Naive thymus-derived CD8-positive, alpha-beta T cell (primary cell): ENCODE data around the gene BNIP5. TPM values are rescaled to one million over a fixed set of nuclear protein-coding genes. Genes with fewer than 3 reads are reported as not detected.

Experiments used
- ATAC-seq, 2 donors: fragments of 150-1000 bp; cut with Tn5 transposase in 1 of 2; sonication (Bioruptor Pico), chemical (Tn5 transposase) in 1 of 2; 1 replicate in 1 of 2; 2 replicates in 1 of 2; pipeline ENCODE4 v1.10.0; 2021; ENCODE audit warnings: mild to moderate bottlenecking in 2 of 2, moderate library complexity in 2 of 2
- POLR2A ChIA-PET: fragments of 350-600 bp; sonication (Branson Sonifier 250); formaldehyde crosslinking; loops from one replicate; lab custom pipeline; 2021; ENCODE audit warnings: antibody characterized with exemption; lab: Charles Lee
- DNase-seq, 10 donors: peaks; one replicate each; pipeline versions ENCODE4 v3.0.0 to v3.0.0-alpha.2; 2020 to 2022
- H3K27ac Mint-ChIP-seq, 10 donors: one replicate each; pipeline ENCODE4 v1.8.0; 2020 to 2022; ENCODE audit warnings: mild to moderate bottlenecking in 10 of 10, mixed read lengths in 10 of 10, moderate library complexity in 4 of 10, inconsistent platforms in 1 of 10
- H3K27me3 Mint-ChIP-seq, 5 donors: one replicate each; pipeline ENCODE4 v1.8.0; 2021 to 2022; ENCODE audit warnings: mixed read lengths in 5 of 5
- H3K36me3 Mint-ChIP-seq, 3 donors: one replicate each; pipeline ENCODE4 v1.8.0; 2020 to 2022; ENCODE audit warnings: mixed read lengths in 3 of 3, mild to moderate bottlenecking in 2 of 3, inconsistent platforms in 1 of 3
- H3K4me1 Mint-ChIP-seq, 4 donors: one replicate each; pipeline ENCODE4 v1.8.0; 2021 to 2022; ENCODE audit warnings: mixed read lengths in 4 of 4
- H3K4me3 Mint-ChIP-seq, 10 donors: one replicate each; pipeline ENCODE4 v1.8.0; 2020 to 2022; ENCODE audit warnings: mild to moderate bottlenecking in 10 of 10, mixed read lengths in 10 of 10, moderate library complexity in 6 of 10, inconsistent platforms in 1 of 10
- H3K9me3 Mint-ChIP-seq, 9 donors: one replicate each; pipeline ENCODE4 v1.8.0; 2020 to 2022; ENCODE audit warnings: mixed read lengths in 9 of 9, mild to moderate bottlenecking in 3 of 9, inconsistent platforms in 1 of 9, moderate library complexity in 1 of 9
- polyA plus RNA-seq, 3 donors: library from polyadenylated mRNA; unstranded; fragments of 300-500 nt; fragmentation: Illumina TruSeq; gene quantifications; one replicate each; pipeline ENCODE4 v1.2.3, GENCODE V29; 2021
- total RNA-seq, 8 experiments: library from RNA in 2 of 8; stranded (reverse) in 2 of 8; gene quantifications; one replicate each; pipeline ENCODE4 v1.2.3 and lab custom pipeline; 2021 to 2026

Gene BNIP5
- total and polyA plus RNA-seq, 5 experiments from 2014 or later: not detected

GRCh38 chr6:36324715-36325114 lies 12.0 kb downstream of the BNIP5 start:
- no peaks in the 10 kb centered on the region for H3K36me3 Mint-ChIP-seq
- no peak overlapping the region for H3K27ac Mint-ChIP-seq
- no peak overlapping the region for H3K4me3 Mint-ChIP-seq
- no peaks in the 10 kb centered on the region for H3K9me3 Mint-ChIP-seq
- H3K27me3 Mint-ChIP-seq: no peaks in the 10 kb centered on the region
- POLR2A ChIA-PET: no interaction called here
- ATAC-seq (no peak), DNase-seq (no peak)
- no peaks in the 10 kb centered on the region for H3K4me1 Mint-ChIP-seq

GRCh38 chr6:36324191-36324590 lies 12.5 kb downstream of the BNIP5 start:
- DNase-seq: no peak
- H3K36me3 Mint-ChIP-seq: no peaks in the 10 kb centered on the region
- H3K4me1 Mint-ChIP-seq: no peaks in the 10 kb centered on the region
- H3K4me3 Mint-ChIP-seq: no peak overlapping the region
- H3K9me3 Mint-ChIP-seq: no peaks in the 10 kb centered on the region
- no peaks in the 10 kb centered on the region for H3K27me3 Mint-ChIP-seq
- POLR2A ChIA-PET: no interaction called here
- no peak overlapping the region for H3K27ac Mint-ChIP-seq
- ATAC-seq: no peak

GRCh38 chr6:36323062-36323461 lies 13.6 kb downstream of the BNIP5 start:
- no peak for ATAC-seq
- POLR2A ChIA-PET: no interaction called here

GRCh38 chr6:36322591-36322990 lies 14.1 kb downstream of the BNIP5 start:
- no peaks in the 10 kb centered on the region for H3K36me3 Mint-ChIP-seq
- H3K27ac Mint-ChIP-seq: no peak overlapping the region
- POLR2A ChIA-PET: no interaction called here
- no peak for DNase-seq
- no peak for ATAC-seq
- H3K27me3 Mint-ChIP-seq: no peaks in the 10 kb centered on the region
- H3K4me1 Mint-ChIP-seq: no peaks in the 10 kb centered on the region
- no peak overlapping the region for H3K4me3 Mint-ChIP-seq
- H3K9me3 Mint-ChIP-seq: no peaks in the 10 kb centered on the region

More at GRCh38 chr6:36323062-36323461, 13.6 kb downstream of the BNIP5 start:
- Mint-ChIP-seq H3K9me3 (no peaks in the 10 kb centered on the region), H3K4me1 (no peaks in the 10 kb centered on the region), H3K4me3 (no peak overlapping the region), H3K27ac (no peak overlapping the region), H3K27me3 (no peaks in the 10 kb centered on the region), H3K36me3 (no peaks in the 10 kb centered on the region)
- no peak for DNase-seq

- peaks cover 0 to 3% (median 0%) of the 10 kb centered on the region in 5 donors for H3K27me3 Mint-ChIP-seq
- no peaks in the 10 kb centered on the region for H3K9me3 Mint-ChIP-seq
- POLR2A ChIA-PET: no interaction called here
- H3K27ac Mint-ChIP-seq: no peak overlapping the region
- DNase-seq (no peak), ATAC-seq (no peak)
- no peaks in the 10 kb centered on the region for H3K36me3 Mint-ChIP-seq
- H3K4me1 Mint-ChIP-seq: no peaks in the 10 kb centered on the region
- H3K4me3 Mint-ChIP-seq: no peak overlapping the region
Observed at GRCh38 chr6:36320475-36320874, 16.2 kb downstream of the BNIP5 start.

GRCh38 chr6:36319821-36320220 lies 16.9 kb downstream of the BNIP5 start:
- DNase-seq (no peak), ATAC-seq (no peak)
- Mint-ChIP-seq H3K36me3 (no peaks in the 10 kb centered on the region), H3K9me3 (no peaks in the 10 kb centered on the region), H3K27me3 (peaks cover 0 to 3% (median 0%) of the 10 kb centered on the region in 5 donors), H3K27ac (no peak overlapping the region), H3K4me3 (no peak overlapping the region), H3K4me1 (no peaks in the 10 kb centered on the region)
- POLR2A ChIA-PET: no interaction called here

- POLR2A ChIA-PET: no interaction called here
- no peak overlapping the region for H3K27ac Mint-ChIP-seq
- no peak overlapping the region for H3K4me3 Mint-ChIP-seq
- DNase-seq: no peak
- no peak for ATAC-seq
- no peaks in the 10 kb centered on the region for H3K9me3 Mint-ChIP-seq
- H3K36me3 Mint-ChIP-seq: no peaks in the 10 kb centered on the region
- H3K4me1 Mint-ChIP-seq: no peaks in the 10 kb centered on the region
- H3K27me3 Mint-ChIP-seq: peaks cover 0 to 3% (median 0%) of the 10 kb centered on the region in 5 donors
Observed at GRCh38 chr6:36319436-36319762, 17.3 kb downstream of the BNIP5 start.

GRCh38 chr6:36318690-36319435 lies 17.8 kb downstream of the BNIP5 start:
- H3K4me1 Mint-ChIP-seq: no peaks in the 10 kb centered on the region
- DNase-seq (no peak), ATAC-seq (no peak)
- no peaks in the 10 kb centered on the region for H3K9me3 Mint-ChIP-seq
- POLR2A ChIA-PET: no interaction called here
- H3K36me3 Mint-ChIP-seq: no peaks in the 10 kb centered on the region
- H3K4me3 Mint-ChIP-seq: no peak overlapping the region
- peaks cover 0 to 3% (median 0%) of the 10 kb centered on the region in 5 donors for H3K27me3 Mint-ChIP-seq
- no peak overlapping the region for H3K27ac Mint-ChIP-seq

- Mint-ChIP-seq H3K4me3 (no peak overlapping the region), H3K4me1 (peaks cover 0 to 5% (median 0%) of the 10 kb centered on the region in 4 donors), H3K36me3 (no peaks in the 10 kb centered on the region), H3K27ac (peak overlapping the region in 1 of 10 donors; percentile 37), H3K9me3 (no peaks in the 10 kb centered on the region), H3K27me3 (peaks cover 0 to 3% (median 0%) of the 10 kb centered on the region in 5 donors)
- no peak for DNase-seq
- POLR2A ChIA-PET: no interaction called here
- no peak for ATAC-seq
Observed at GRCh38 chr6:36317623-36318022, 19.1 kb downstream of the BNIP5 start.

GRCh38 chr6:36315921-36316320 lies 20.8 kb downstream of the BNIP5 start:
- Mint-ChIP-seq H3K36me3 (no peaks in the 10 kb centered on the region), H3K4me3 (no peak overlapping the region), H3K9me3 (no peaks in the 10 kb centered on the region), H3K27me3 (peaks cover 0 to 3% (median 0%) of the 10 kb centered on the region in 5 donors), H3K27ac (no peak overlapping the region), H3K4me1 (peaks cover 0 to 6% (median 0%) of the 10 kb centered on the region in 4 donors)
- POLR2A ChIA-PET: no interaction called here
- DNase-seq (no peak), ATAC-seq (no peak)

- Mint-ChIP-seq H3K36me3 (no peaks in the 10 kb centered on the region), H3K27me3 (peaks cover 0 to 10% (median 0%) of the 10 kb centered on the region in 5 donors), H3K27ac (no peak overlapping the region), H3K9me3 (no peaks in the 10 kb centered on the region), H3K4me1 (peaks cover 0 to 6% (median 0%) of the 10 kb centered on the region in 4 donors), H3K4me3 (no peak overlapping the region)
- no peak for DNase-seq
- POLR2A ChIA-PET: no interaction called here
- ATAC-seq: no peak
Observed at GRCh38 chr6:36314221-36315014, 22.3 kb downstream of the BNIP5 start.

- H3K4me3 Mint-ChIP-seq: no peak overlapping the region
- no peak for DNase-seq
- H3K4me1 Mint-ChIP-seq: peaks cover 0 to 6% (median 0%) of the 10 kb centered on the region in 4 donors
- POLR2A ChIA-PET: no interaction called here
- ATAC-seq: no peak
- peaks cover 0 to 10% (median 0%) of the 10 kb centered on the region in 5 donors for H3K27me3 Mint-ChIP-seq
- H3K36me3 Mint-ChIP-seq: no peaks in the 10 kb centered on the region
- H3K9me3 Mint-ChIP-seq: no peaks in the 10 kb centered on the region
- H3K27ac Mint-ChIP-seq: no peak overlapping the region
Observed at GRCh38 chr6:36313649-36313936, 23.1 kb downstream of the BNIP5 start.

- Mint-ChIP-seq H3K27ac (no peak overlapping the region), H3K4me3 (no peak overlapping the region), H3K27me3 (peaks cover 0 to 10% (median 0%) of the 10 kb centered on the region in 5 donors), H3K36me3 (no peaks in the 10 kb centered on the region), H3K4me1 (peaks cover 0 to 6% (median 0%) of the 10 kb centered on the region in 4 donors), H3K9me3 (no peaks in the 10 kb centered on the region)
- POLR2A ChIA-PET: no interaction called here
- DNase-seq (no peak), ATAC-seq (no peak)
Observed at GRCh38 chr6:36312854-36313648, 23.6 kb downstream of the BNIP5 start.
